Measurements from ENCODE around the gene CYB561.
"Not testable (repeated sequence)": the region's sequence is repeated elsewhere in the genome, so short reads cannot be mapped to it uniquely, and the experiment has no call there.

CYB561 gene

DNA sequence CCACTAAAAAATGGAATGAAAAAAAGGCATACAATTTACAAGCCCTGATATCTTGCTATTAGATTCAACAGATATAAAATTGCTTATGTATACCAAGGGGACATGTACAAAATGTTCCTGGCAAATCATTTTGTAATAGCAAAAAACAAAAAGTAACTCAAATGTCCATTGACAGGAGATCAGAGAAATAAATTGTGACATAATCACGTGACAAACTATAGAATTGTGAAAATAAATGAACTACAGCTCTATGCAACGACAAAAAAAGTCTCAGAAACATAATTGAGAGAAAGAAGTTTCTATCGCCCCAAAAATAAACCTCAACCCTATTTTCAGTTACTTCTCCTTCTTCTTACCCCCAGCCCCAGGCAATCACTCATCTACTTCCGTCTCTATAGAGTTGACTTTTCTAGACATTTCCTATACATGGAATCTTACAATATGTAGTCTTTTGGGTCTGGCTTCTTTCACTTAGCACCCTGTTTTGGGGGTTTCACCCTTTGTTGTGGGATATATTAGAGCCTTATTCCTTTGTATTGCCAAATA is 18.7 kb upstream of the CYB561 start:
- no peak for DNase-seq (ENCODE audit: low spot score)
- TF ChIP-seq, protein P1, sequence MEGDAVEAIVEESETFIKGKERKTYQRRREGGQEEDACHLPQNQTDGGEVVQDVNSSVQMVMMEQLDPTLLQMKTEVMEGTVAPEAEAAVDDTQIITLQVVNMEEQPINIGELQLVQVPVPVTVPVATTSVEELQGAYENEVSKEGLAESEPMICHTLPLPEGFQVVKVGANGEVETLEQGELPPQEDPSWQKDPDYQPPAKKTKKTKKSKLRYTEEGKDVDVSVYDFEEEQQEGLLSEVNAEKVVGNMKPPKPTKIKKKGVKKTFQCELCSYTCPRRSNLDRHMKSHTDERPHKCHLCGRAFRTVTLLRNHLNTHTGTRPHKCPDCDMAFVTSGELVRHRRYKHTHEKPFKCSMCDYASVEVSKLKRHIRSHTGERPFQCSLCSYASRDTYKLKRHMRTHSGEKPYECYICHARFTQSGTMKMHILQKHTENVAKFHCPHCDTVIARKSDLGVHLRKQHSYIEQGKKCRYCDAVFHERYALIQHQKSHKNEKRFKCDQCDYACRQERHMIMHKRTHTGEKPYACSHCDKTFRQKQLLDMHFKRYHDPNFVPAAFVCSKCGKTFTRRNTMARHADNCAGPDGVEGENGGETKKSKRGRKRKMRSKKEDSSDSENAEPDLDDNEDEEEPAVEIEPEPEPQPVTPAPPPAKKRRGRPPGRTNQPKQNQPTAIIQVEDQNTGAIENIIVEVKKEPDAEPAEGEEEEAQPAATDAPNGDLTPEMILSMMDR (IDR thresholded peaks at IDR 0.05; ENCODE audit: borderline replicate concordance, control extremely low read depth, extremely low read depth, insufficient read depth, missing control alignments): no peak

GRCh38 chr17:63463771-63464170 is 17.7 kb upstream of the CYB561 start:
- in situ Hi-C loops (cut with MboI; ENCODE audit: low sequenced_read_pairs, unreplicated experiment): no loop called here
- no peak for DNase-seq (ENCODE audit: low spot score)
- TF ChIP-seq, protein P1 (IDR thresholded peaks at IDR 0.05; ENCODE audit: borderline replicate concordance, control extremely low read depth, extremely low read depth, insufficient read depth, missing control alignments): no peak

More for the DNA sequence above, 18.7 kb upstream of the CYB561 start:
- in situ Hi-C loops (cut with MboI; ENCODE audit: low sequenced_read_pairs, unreplicated experiment): no loop called here

GRCh38 chr17:63460018-63460417 is 13.9 kb upstream of the CYB561 start:
- in situ Hi-C loops (cut with MboI; ENCODE audit: low sequenced_read_pairs, unreplicated experiment): no loop called here
- TF ChIP-seq, protein P1 (IDR thresholded peaks at IDR 0.05; ENCODE audit: borderline replicate concordance, control extremely low read depth, extremely low read depth, insufficient read depth, missing control alignments): no peak
- no peak for DNase-seq (ENCODE audit: low spot score)

DNA sequence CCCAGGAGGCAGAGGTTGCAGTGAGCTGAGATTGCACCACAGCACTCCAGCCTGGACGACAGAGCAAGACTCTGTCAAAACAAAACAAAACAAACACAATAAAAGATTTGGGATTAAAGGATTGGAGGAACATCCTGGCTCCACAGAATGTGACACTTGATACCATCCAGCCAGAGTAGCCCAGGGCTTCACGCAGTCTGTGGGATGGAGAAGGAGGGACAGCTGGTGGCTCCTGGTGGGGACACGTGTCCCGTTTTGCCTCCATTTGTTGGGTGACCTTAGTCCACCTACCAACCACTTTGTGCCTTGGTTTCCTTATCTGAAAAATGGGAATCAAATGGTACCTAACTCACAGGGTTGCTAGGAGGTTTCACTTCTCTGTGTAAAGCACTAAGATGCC is 12.4 kb upstream of the CYB561 start:
- TF ChIP-seq, protein P1 (IDR thresholded peaks at IDR 0.05; ENCODE audit: borderline replicate concordance, control extremely low read depth, extremely low read depth, insufficient read depth, missing control alignments): no peak
- DNase-seq (ENCODE audit: low spot score): no peak
- in situ Hi-C loops (cut with MboI; ENCODE audit: low sequenced_read_pairs, unreplicated experiment): no loop called here

DNA sequence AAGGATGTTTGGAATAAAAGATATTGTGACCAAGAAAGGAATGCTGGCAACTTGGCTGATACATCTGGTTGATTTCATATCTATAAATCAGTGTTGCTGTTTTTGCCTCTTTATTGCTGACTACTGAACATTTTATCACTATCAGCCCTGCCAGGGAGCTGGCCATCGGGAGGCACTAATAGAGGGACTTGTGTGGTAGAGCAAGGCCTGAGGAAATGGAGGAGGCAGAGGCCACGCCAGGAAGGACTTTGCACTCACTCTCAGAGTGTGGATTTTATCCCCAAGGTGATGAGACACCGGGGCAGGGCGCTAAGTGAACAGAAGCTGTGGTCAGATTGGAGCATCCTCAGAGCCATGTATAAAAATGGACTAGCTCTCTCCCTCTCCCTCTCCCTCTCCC is 9.3 kb upstream of the CYB561 start:
- in situ Hi-C loops (cut with MboI; ENCODE audit: low sequenced_read_pairs, unreplicated experiment): no loop called here
- TF ChIP-seq, protein P1 (IDR thresholded peaks at IDR 0.05; ENCODE audit: borderline replicate concordance, control extremely low read depth, extremely low read depth, insufficient read depth, missing control alignments): no peak
- DNase-seq (ENCODE audit: low spot score): no peak

- TF ChIP-seq, protein P1 (IDR thresholded peaks at IDR 0.05; ENCODE audit: borderline replicate concordance, control extremely low read depth, extremely low read depth, insufficient read depth, missing control alignments): no peak
- in situ Hi-C loops (cut with MboI; ENCODE audit: low sequenced_read_pairs, unreplicated experiment): no loop called here
- no peak for DNase-seq (ENCODE audit: low spot score)
Measured at GRCh38 chr17:63454915-63455314, 8.8 kb upstream of the CYB561 start.

GRCh38 chr17:63454357-63454756 is 8.3 kb upstream of the CYB561 start:
- DNase-seq (ENCODE audit: low spot score); in situ Hi-C loops (cut with MboI; ENCODE audit: low sequenced_read_pairs, unreplicated experiment): not testable (repeated sequence)
